ENCODE measurements around the gene MIPOL1. TPM values are rescaled to one million over a fixed set of nuclear protein-coding genes. Genes with fewer than 3 reads are reported as not detected.
A peak's percentile ranks its signal among the peaks of the same experiment; 100 is the strongest.

The MIPOL1 gene
- total and polyA plus RNA-seq, 10 donors: 0.50 to 15.5 (median 7.3) TPM

- Histone ChIP-seq H3K27me3 (replicated peaks in 1 of 7) (peaks cover 0 to 36% (median 5%) of the 10 kb centered on the region in 7 donors), H3K36me3 (no peaks in the 10 kb centered on the region), H3K27ac (no peak overlapping the region), H3K4me3 (no peak overlapping the region), H3K9me3 (no peaks in the 10 kb centered on the region), H3K4me1 (peaks cover 0 to 18% (median 3%) of the 10 kb centered on the region in 6 donors)
- TF ChIP-seq POLR2AphosphoS5 (IDR thresholded peaks at IDR 0.05) (no peak), POLR2A (IDR thresholded peaks at IDR 0.05) (no peak)
- TF ChIP-seq, protein P1, sequence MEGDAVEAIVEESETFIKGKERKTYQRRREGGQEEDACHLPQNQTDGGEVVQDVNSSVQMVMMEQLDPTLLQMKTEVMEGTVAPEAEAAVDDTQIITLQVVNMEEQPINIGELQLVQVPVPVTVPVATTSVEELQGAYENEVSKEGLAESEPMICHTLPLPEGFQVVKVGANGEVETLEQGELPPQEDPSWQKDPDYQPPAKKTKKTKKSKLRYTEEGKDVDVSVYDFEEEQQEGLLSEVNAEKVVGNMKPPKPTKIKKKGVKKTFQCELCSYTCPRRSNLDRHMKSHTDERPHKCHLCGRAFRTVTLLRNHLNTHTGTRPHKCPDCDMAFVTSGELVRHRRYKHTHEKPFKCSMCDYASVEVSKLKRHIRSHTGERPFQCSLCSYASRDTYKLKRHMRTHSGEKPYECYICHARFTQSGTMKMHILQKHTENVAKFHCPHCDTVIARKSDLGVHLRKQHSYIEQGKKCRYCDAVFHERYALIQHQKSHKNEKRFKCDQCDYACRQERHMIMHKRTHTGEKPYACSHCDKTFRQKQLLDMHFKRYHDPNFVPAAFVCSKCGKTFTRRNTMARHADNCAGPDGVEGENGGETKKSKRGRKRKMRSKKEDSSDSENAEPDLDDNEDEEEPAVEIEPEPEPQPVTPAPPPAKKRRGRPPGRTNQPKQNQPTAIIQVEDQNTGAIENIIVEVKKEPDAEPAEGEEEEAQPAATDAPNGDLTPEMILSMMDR (IDR thresholded peaks at IDR 0.05 in 8 of 11, conservative IDR thresholded peaks at IDR 0.05 in 3 of 11): no peak
- no peak for DNase-seq
- intact Hi-C loops (cut with DNase I; ENCODE audit: low total_unique reads): no loop called here
- 78 to 88% (median 85%) methylated on average over 4 of the region's 4 CpGs for WGBS, 5 donors
Measured at GRCh38 chr14:37168721-37169120, 29.0 kb upstream of the MIPOL1 start.

DNA sequence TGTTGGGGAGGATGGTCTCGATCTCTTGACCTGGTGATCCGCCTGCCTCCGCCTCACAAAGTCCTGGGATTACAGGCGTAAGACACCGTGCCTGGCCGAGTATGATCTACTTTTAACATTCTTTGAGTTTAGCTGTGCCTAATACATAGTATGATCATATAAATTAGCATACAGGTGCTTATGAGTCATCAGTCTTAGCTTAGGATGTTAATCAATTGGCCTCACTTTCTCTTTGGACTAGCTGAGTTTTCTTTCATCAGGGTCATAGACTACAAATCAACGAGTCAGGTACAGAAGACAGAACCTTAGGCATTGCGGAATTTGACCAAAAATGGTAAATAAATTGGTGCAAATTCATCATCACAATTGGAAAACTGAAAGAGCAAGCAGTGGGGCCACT is 27.5 kb upstream of the MIPOL1 start:
- TF ChIP-seq POLR2A (IDR thresholded peaks at IDR 0.05) (no peak), POLR2AphosphoS5 (IDR thresholded peaks at IDR 0.05) (no peak)
- TF ChIP-seq, protein P1 (IDR thresholded peaks at IDR 0.05 in 8 of 11, conservative IDR thresholded peaks at IDR 0.05 in 3 of 11): no peak
- Histone ChIP-seq H3K36me3 (no peaks in the 10 kb centered on the region), H3K4me3 (no peak overlapping the region), H3K27ac (no peak overlapping the region), H3K27me3 (replicated peaks in 1 of 7) (peaks cover 0 to 38% (median 5%) of the 10 kb centered on the region in 7 donors), H3K4me1 (peaks cover 0 to 18% (median 5%) of the 10 kb centered on the region in 6 donors), H3K9me3 (no peaks in the 10 kb centered on the region)
- intact Hi-C loops (cut with DNase I; ENCODE audit: low total_unique reads): no loop called here
- no peak for DNase-seq
- 89 to 93% (median 91%) methylated on average over 8 of the region's 8 CpGs for WGBS, 5 donors

DNA sequence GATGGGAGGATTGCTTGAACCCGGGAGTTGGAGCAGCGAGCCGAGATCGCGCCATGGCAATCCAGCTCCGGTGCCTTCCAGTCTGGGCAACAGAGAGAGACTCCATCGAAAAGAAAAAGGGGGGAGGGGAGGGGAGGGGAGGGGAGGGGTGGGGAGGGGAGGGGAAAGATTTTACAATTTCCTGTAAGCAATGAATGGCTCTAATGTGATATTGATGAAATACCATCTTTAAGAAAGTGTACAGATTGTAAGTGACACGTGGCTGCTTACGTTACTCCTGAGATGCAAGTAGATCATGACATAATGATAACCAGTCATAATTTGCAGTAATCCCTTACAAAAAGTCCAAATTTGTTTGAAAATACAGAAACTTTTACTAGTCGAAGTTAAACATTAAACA is 26.7 kb upstream of the MIPOL1 start:
- intact Hi-C loops (cut with DNase I; ENCODE audit: low total_unique reads): no loop called here
- TF ChIP-seq POLR2A (IDR thresholded peaks at IDR 0.05) (no peak), POLR2AphosphoS5 (IDR thresholded peaks at IDR 0.05) (no peak)
- TF ChIP-seq, protein P1 (IDR thresholded peaks at IDR 0.05 in 8 of 11, conservative IDR thresholded peaks at IDR 0.05 in 3 of 11): no peak
- no peaks in the 10 kb centered on the region for H3K36me3 ChIP-seq
- peaks cover 0 to 38% (median 5%) of the 10 kb centered on the region in 7 donors for H3K27me3 ChIP-seq (replicated peaks in 1 of 7)
- peaks cover 0 to 18% (median 5%) of the 10 kb centered on the region in 6 donors for H3K4me1 ChIP-seq
- WGBS, 5 donors: 69 to 81% (median 79%) methylated on average over 6 to 10 of the region's 10 CpGs
- no peak overlapping the region for H3K4me3 ChIP-seq
- no peaks in the 10 kb centered on the region for H3K9me3 ChIP-seq
- H3K27ac ChIP-seq: no peak overlapping the region
- no peak for DNase-seq

GRCh38 chr14:37171678-37172023 is 26.1 kb upstream of the MIPOL1 start:
- WGBS, 5 donors: 6 to 12% (median 7%) methylated on average over 6 of the region's 6 CpGs
- Histone ChIP-seq H3K4me3 (peak overlapping the region; percentile 35 to 71 (median 44)), H3K9me3 (no peaks in the 10 kb centered on the region), H3K27me3 (replicated peaks in 1 of 7) (peaks cover 0 to 38% (median 5%) of the 10 kb centered on the region in 7 donors), H3K4me1 (peaks cover 0 to 18% (median 5%) of the 10 kb centered on the region in 6 donors), H3K27ac (peak overlapping the region in 7 of 8 donors; percentile 17 to 88 (median 85)), H3K36me3 (no peaks in the 10 kb centered on the region)
- DNase-seq: no peak
- intact Hi-C loops (cut with DNase I; ENCODE audit: low total_unique reads): no loop called here
- TF ChIP-seq, protein P1 (IDR thresholded peaks at IDR 0.05 in 8 of 11, conservative IDR thresholded peaks at IDR 0.05 in 3 of 11): no peak
- TF ChIP-seq POLR2A (IDR thresholded peaks at IDR 0.05): no peak
